PC-9 (cell line): Measurements from ENCODE around the gene HHIPL1. TPM values are rescaled to one million over a fixed set of nuclear protein-coding genes. Genes with fewer than 3 reads are reported as not detected.
A peak's percentile ranks its signal among the peaks of the same experiment; 100 is the strongest.

ENCODE experiments used
- BruUV-seq: library from RNA; stranded (reverse); fragments of 400-500 nt; replicated peaks from 2 replicates; lab custom pipeline; 2021; lab: Mats Ljungman, UMichigan
- CTCF ChIA-PET: fragments of 300-600 bp; sonication (Branson Sonifier 250); formaldehyde crosslinking; loops from one replicate; lab custom pipeline; 2022; ENCODE audit warnings: antibody characterized with exemption; lab: Charles Lee
- POLR2A ChIA-PET: fragments of 300-600 bp; sonication (Branson Sonifier 250); formaldehyde crosslinking; loops from one replicate; lab custom pipeline; 2022; ENCODE audit warnings: antibody characterized with exemption; ENCODE audit not compliant: unreplicated experiment; lab: Charles Lee
- DNase-seq, 2 experiments: peaks; one replicate each; pipeline versions ENCODE4 v3.0.0 to v3.0.0-alpha.2; 2015 to 2022; ENCODE audit warnings: mixed read lengths in 1 of 2
- H2AFZ ChIP-seq: fragments of 200-600 bp; sonication (generic); 2 replicates; pipeline ENCODE4 v1.8.1; 2017; ENCODE audit warnings: antibody characterized with exemption
- H3F3A ChIP-seq: fragments of 200-600 bp; sonication (generic); 2 replicates; pipeline ENCODE4 v1.8.1; 2017; ENCODE audit warnings: antibody characterized with exemption, mild to moderate bottlenecking, low read depth; ENCODE audit not compliant: insufficient read depth
- H3K27ac ChIP-seq: fragments of 200-600 bp; sonication (generic); 2 replicates; pipeline ENCODE4 v1.6.1; 2016; ENCODE audit warnings: mixed run types
- H3K27me3 ChIP-seq: fragments of 200-600 bp; sonication (generic); 2 replicates; pipeline ENCODE4 v1.6.1; 2016; ENCODE audit warnings: low read depth, mixed run types; ENCODE audit not compliant: insufficient read depth
- H3K36me3 ChIP-seq: fragments of 200-600 bp; sonication (generic); 2 replicates; pipeline ENCODE4 v1.6.1; 2016; ENCODE audit warnings: low read depth, mixed run types
- H3K4me1 ChIP-seq: fragments of 200-600 bp; sonication (generic); replicated peaks from 2 replicates; pipeline ENCODE4 v1.6.1; 2016; ENCODE audit warnings: mixed run types; ENCODE audit not compliant: insufficient read depth
- H3K4me2 ChIP-seq: fragments of 200-600 bp; sonication (generic); 2 replicates; pipeline ENCODE4 v1.6.1; 2017; ENCODE audit warnings: mixed run types
- H3K4me3 ChIP-seq: fragments of 200-600 bp; sonication (generic); 2 replicates; pipeline ENCODE4 v1.6.1; 2016; ENCODE audit warnings: mixed run types
- H3K79me2 ChIP-seq: fragments of 200-600 bp; sonication (generic); 2 replicates; pipeline ENCODE4 v1.6.1; 2017; ENCODE audit warnings: low read depth, mixed run types
- H3K9me2 ChIP-seq: fragments of 200-600 bp; sonication (generic); 2 replicates; pipeline ENCODE4 v1.8.1; 2017; ENCODE audit warnings: mild to moderate bottlenecking; ENCODE audit not compliant: insufficient read depth
- H3K9me3 ChIP-seq: fragments of 200-600 bp; sonication (generic); 2 replicates; pipeline ENCODE4 v1.8.1; 2016; ENCODE audit warnings: low read depth; ENCODE audit not compliant: insufficient read depth
- H4K20me1 ChIP-seq: fragments of 200-600 bp; sonication (generic); 2 replicates; pipeline ENCODE4 v1.8.1; 2017; ENCODE audit not compliant: insufficient read depth
- EZH2 ChIP-seq: fragments of 200-600 bp; sonication (generic); IDR thresholded peaks from 2 replicates; pipeline ENCODE4 v1.8.0; 2017; ENCODE audit warnings: antibody characterized with exemption, low read depth
- intact Hi-C: fragments of 100-400 bp; cut with micrococcal nuclease; formaldehyde crosslinking; loops from one replicate; pipeline ENCODE4 v1.10.0; 2022; ENCODE audit not compliant: unreplicated experiment
- total RNA-seq: library from RNA; stranded (reverse); gene quantifications from 2 replicates; pipeline ENCODE4 v1.2.3, GENCODE V29; 2021
- TF ChIP-seq, protein P1 (sequence below): fragments of 200-600 bp; sonication (generic); conservative IDR thresholded peaks from 2 replicates; pipeline ENCODE4 v1.6.1; 2017; ENCODE audit warnings: mixed run types, antibody characterized with exemption, mild to moderate bottlenecking, moderate library complexity

The HHIPL1 gene
- total RNA-seq, 1 experiment from 2014 or later, result 0.28 TPM

DNA sequence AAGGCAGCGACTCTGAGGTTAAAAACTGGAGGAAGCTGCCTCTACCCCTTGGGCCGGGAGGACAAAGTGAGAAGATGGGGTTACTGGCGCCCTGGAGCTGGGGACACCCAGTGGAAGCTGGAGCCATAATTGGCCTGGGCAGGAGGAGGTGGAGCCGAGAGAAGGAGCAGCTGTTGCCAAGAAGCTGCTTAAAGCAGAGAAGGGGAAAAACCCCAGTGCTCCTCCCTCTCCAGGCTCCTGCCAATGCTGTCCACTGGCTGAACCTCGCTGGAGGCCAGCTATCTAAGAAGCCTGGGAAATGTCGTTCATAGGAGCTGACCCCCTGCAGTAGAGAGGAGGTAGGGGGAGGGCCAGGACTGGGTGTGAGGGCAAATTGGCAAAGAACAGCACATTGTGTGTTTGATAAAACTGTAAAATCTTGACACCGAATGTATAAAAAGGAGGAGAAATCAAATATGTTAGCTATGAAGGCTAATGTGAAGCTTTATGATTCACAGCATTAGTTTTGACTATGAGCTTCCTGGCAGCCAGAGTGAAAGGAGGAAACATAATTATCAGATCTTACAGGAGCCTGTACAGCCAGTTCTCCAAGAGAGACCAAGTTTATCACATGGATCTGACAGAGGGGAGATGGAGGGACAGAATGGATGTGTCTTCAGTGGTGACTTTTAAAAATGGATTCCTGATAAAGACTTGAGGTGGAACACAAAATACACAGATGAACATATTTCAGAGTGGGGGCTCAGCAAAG is 9.5 kb downstream of the HHIPL1 start:
- intact Hi-C loops, result no loop called here
- no peaks in the 10 kb centered on the region for H3K36me3 ChIP-seq
- 0 out of 2 replicates have a peak, but pooled peaks cover 3% of the 10 kb centered on the region for H3K27me3 ChIP-seq
- ChIA-PET CTCF (no interaction called here), POLR2A (no interaction called here)
- no peaks in the 10 kb centered on the region for H3F3A ChIP-seq
- H3K9me2 ChIP-seq, result no peaks in the 10 kb centered on the region
- H2AFZ ChIP-seq, result no peak overlapping the region
- TF ChIP-seq, protein P1, sequence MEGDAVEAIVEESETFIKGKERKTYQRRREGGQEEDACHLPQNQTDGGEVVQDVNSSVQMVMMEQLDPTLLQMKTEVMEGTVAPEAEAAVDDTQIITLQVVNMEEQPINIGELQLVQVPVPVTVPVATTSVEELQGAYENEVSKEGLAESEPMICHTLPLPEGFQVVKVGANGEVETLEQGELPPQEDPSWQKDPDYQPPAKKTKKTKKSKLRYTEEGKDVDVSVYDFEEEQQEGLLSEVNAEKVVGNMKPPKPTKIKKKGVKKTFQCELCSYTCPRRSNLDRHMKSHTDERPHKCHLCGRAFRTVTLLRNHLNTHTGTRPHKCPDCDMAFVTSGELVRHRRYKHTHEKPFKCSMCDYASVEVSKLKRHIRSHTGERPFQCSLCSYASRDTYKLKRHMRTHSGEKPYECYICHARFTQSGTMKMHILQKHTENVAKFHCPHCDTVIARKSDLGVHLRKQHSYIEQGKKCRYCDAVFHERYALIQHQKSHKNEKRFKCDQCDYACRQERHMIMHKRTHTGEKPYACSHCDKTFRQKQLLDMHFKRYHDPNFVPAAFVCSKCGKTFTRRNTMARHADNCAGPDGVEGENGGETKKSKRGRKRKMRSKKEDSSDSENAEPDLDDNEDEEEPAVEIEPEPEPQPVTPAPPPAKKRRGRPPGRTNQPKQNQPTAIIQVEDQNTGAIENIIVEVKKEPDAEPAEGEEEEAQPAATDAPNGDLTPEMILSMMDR, result no peak
- TF ChIP-seq EZH2, result no peak
- no peaks in the 10 kb centered on the region for H3K9me3 ChIP-seq
- H3K27ac ChIP-seq, result no peak overlapping the region
- H3K79me2 ChIP-seq, result no peaks in the 10 kb centered on the region
- H3K4me3 ChIP-seq, result no peak overlapping the region
- H4K20me1 ChIP-seq, result no peaks in the 10 kb centered on the region
- H3K4me2 ChIP-seq, result no peak overlapping the region
- DNase-seq, result peak in 1 of 2 experiments; percentile 2
- no TSS peak for BruUV-seq
- no peaks in the 10 kb centered on the region for H3K4me1 ChIP-seq

DNA sequence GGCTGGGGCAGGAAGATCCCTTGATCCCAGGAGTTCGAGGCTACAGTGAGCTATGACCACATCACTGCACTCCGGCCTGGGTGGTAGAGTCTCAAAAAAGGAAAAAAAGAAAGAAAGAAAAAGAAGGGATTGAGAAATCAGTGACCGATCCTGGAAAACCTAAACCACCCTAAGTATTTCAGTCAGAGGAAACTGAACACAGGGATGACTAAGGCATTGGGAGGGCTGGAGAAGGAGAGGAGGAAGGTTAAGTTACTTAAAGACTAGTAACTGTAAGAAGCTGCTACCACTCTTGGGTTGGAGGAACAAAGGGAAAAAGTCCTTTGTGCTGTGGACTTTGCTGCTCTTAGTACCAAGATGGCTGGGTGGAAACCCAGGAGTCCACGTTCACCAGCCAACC is 10.6 kb downstream of the HHIPL1 start:
- no peaks in the 10 kb centered on the region for H3F3A ChIP-seq
- no peak overlapping the region for H3K4me2 ChIP-seq
- BruUV-seq, result no TSS peak
- no peaks in the 10 kb centered on the region for H3K4me1 ChIP-seq
- no peak for DNase-seq
- no peaks in the 10 kb centered on the region for H3K79me2 ChIP-seq
- H3K27ac ChIP-seq, result no peak overlapping the region
- ChIA-PET CTCF (no interaction called here), POLR2A (no interaction called here)
- no peaks in the 10 kb centered on the region for H4K20me1 ChIP-seq
- H3K36me3 ChIP-seq, result no peaks in the 10 kb centered on the region
- H3K9me2 ChIP-seq, result no peaks in the 10 kb centered on the region
- H3K9me3 ChIP-seq, result no peaks in the 10 kb centered on the region
- H3K27me3 ChIP-seq, result 0 out of 2 replicates have a peak, but pooled peaks cover 3% of the 10 kb centered on the region
- intact Hi-C loops, result no loop called here
- H2AFZ ChIP-seq, result no peak overlapping the region
- H3K4me3 ChIP-seq, result no peak overlapping the region
- TF ChIP-seq, protein P1, result no peak
- no peak for TF ChIP-seq EZH2

GRCh38 chr14:99656171-99656570 is 11.2 kb downstream of the HHIPL1 start:
- no peak for TF ChIP-seq EZH2
- TF ChIP-seq, protein P1, result no peak
- Histone ChIP-seq H2AFZ (no peak overlapping the region), H3K9me2 (no peaks in the 10 kb centered on the region), H3K4me3 (no peak overlapping the region), H3K27ac (no peak overlapping the region), H4K20me1 (no peaks in the 10 kb centered on the region), H3K9me3 (no peaks in the 10 kb centered on the region), H3K27me3 (0 out of 2 replicates have a peak, but pooled peaks cover 3% of the 10 kb centered on the region), H3K4me2 (no peak overlapping the region), H3K4me1 (no peaks in the 10 kb centered on the region), H3K36me3 (no peaks in the 10 kb centered on the region), H3F3A (no peaks in the 10 kb centered on the region), H3K79me2 (no peaks in the 10 kb centered on the region)
- ChIA-PET CTCF (no interaction called here), POLR2A (no interaction called here)
- intact Hi-C loops, result no loop called here
- BruUV-seq, result no TSS peak
- no peak for DNase-seq
